ENCODE data around the gene SCAPER.

- TF ChIP-seq CTCF (IDR thresholded peaks at IDR 0.05 in 2 of 3, conservative IDR thresholded peaks at IDR 0.05 in 1 of 3; ENCODE audit: borderline replicate concordance in 1 of 3, insufficient read depth in 1 of 3, low read depth in 2 of 3, low read length in 2 of 3) (no peak), POLR2AphosphoS5 (IDR thresholded peaks at IDR 0.05; ENCODE audit: low read depth, low read length) (no peak), SP1 (IDR thresholded peaks at IDR 0.05; ENCODE audit: low read depth) (no peak), ZBTB33 (IDR thresholded peaks at IDR 0.05; ENCODE audit: extremely low read depth, insufficient replicate concordance, low read length) (no peak), POLR2A (IDR thresholded peaks at IDR 0.05; ENCODE audit: borderline replicate concordance, extremely low read depth, insufficient read depth, insufficient read length) (no peak), EGR1 (IDR thresholded peaks at IDR 0.05; ENCODE audit: low read depth) (no peak)
Measured at GRCh38 chr15:76674883-76675282, 230.3 kb downstream of the SCAPER start.

Measured in HCT116 (cell line).